DMS53 treated with DMSO at 0.1 percent for 48 hours (cell line): Measurements from ENCODE around the gene KCNQ2.

Experiments
- DNase-seq: peaks from one replicate; lab custom pipeline; 2025; ENCODE audit not compliant: unreplicated experiment; lab: John Stamatoyannopoulos, UW

KCNQ2 gene

DNA sequence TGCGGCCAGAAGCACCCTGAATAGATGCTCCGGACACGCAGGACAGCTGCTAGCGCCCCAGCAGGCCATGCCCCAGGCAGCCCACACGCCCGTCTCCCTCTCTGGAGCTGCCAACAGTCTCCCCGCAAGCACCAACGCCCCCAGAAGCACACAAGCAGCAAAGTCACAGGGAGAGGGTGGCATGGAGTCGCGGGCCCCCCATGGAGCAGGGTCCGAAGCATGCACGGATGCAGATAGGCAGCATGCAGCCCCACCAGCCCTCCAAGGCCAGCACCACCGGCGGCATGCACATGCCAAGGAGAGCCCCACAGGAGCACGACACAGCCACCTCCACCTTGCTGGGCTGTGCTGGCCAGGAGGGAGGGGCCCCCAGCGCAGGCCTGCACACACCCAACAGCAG, 53.8 kb downstream of the KCNQ2 start:
- DNase-seq: no peak

DNA sequence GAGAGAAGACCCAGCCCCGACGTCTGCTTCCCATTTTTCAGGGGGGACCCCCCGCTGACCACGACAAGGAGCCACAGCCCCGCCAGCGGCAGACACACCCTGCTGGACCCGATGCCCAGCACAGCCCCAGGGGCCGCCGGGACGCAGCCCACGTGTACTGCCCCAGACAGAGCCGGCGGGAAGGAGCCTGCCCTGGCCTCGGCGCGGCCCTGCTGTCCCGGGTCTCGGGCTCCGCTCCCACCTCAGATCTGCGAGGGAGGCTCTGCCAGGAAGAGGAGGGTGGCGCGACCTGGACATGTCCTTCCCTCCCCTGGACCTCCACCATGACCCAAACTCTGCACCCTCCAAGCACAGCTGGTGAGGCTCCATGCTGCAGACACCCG, 54.7 kb downstream of the KCNQ2 start:
- no peak for DNase-seq

DNA sequence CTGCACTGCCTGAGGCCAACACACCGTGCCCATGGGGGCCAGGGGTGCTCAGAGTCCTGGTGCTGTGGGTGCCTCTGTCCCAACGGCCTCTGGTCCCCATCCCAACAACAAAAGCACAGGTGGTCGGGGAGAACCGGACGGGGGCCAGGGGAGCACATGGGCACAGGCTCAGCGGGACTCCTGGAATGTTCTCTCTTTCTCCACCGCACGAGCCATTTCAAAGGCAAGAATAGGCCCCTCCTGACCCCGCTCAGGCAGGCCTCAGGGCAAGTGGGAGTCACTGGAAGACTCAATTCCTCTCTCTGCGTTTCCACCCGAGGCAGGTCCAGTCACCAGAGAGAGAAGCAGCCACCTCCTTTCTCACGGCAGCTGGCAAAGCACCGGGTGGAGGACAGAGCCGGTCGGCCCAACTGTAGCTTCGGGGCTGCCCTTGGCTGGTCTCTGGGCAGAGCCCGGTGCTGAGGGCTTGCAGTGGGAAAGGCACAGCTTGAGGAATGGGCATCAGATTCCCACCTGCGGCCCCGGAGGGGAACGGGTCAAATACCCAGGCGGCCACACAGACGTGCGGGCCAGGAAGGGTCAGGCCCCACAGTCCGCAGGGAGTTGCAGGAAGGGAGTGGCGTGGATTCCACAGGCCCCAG, 55.2 kb downstream of the KCNQ2 start:
- DNase-seq: no peak

DNA sequence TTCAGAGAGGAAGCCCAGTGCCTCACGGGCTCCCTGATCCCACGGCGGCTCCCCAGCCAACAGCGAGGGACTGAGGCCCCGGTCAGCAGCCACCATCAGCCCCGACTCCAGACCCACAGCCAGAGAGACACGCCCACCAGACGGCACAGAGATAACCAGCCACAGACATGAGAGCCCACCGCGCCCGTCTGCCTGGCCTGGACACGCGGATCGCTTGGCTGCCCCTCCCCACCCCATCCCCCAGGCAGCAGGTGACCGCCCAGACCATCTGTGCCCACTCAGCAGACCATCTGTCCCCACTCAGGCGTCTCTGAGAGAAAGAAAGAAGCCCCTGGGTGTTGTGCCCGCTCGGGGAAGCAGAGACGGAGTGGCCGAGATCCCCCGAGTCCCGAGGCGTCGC, 55.8 kb downstream of the KCNQ2 start:
- DNase-seq: no peak

DNA sequence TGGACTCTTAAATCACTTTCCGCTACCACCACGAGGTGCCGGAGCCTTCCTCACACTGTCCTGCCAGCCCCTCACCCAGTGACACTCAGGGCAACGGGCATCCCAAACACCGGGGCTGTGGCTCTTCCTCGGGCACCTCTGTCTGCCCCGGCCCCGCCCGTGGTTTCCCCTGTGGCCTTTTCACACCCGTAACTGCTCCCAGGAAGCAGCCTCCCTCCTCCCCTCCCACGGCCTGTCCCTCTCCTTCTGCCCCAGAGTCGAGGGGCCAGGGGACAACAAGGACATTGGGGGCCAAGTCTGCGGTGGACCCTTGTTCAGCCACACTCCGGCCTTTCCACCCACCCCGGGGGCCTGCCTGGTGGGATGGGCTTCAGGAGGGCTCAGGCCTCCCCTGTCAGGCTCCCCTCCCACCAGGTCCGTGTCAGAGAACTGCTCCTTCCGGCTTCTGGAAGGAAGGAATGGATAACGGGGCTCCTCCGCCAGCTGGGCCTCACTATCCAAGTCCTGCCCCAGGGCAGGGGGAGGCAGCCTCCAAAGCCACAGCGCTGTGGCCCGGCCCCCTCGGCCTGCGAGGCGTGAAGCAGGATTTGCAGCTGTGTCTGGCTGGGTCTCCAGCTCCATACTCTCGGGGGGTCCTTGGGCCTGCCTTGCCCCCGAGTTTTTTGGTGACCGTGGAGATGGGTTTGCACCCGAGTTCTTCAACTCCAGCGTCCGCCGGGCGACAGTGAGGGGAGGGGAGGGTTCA, 56.6 kb downstream of the KCNQ2 start:
- DNase-seq: no peak

DNA sequence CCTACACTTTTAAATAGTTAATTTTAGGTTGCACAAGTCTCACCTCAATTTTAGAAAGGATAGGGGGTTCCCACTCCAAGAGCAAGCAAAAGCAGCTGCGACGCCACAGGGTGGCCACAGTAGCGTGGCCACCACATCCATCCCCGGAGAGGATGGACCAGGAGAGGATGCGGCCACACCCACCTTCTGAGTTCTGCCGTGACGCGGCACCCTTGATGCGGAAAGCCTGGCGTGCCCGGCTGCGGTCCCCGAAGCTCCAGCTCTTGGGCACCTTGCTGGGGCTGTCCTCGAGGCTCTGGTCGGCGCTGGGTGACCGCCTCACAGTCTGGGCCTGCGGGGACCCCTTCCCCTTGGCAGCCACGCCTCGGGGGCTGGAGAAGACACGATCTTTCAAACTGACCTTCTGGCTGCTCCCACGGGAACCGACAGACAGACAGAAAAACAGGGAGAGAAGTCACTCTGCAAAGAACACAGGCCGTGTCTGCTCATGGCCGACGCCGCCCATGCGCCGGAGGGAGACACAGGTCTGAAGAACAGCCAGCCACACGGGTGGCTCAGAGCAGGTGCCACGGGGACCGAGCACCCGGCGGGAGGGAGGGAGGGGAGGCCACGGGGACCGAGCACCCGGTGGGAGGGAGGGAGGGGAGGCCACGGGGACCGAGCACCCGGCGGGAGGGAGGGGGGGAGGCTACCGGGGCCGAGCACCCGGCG, 57.6 kb downstream of the KCNQ2 start:
- DNase-seq: no peak

DNA sequence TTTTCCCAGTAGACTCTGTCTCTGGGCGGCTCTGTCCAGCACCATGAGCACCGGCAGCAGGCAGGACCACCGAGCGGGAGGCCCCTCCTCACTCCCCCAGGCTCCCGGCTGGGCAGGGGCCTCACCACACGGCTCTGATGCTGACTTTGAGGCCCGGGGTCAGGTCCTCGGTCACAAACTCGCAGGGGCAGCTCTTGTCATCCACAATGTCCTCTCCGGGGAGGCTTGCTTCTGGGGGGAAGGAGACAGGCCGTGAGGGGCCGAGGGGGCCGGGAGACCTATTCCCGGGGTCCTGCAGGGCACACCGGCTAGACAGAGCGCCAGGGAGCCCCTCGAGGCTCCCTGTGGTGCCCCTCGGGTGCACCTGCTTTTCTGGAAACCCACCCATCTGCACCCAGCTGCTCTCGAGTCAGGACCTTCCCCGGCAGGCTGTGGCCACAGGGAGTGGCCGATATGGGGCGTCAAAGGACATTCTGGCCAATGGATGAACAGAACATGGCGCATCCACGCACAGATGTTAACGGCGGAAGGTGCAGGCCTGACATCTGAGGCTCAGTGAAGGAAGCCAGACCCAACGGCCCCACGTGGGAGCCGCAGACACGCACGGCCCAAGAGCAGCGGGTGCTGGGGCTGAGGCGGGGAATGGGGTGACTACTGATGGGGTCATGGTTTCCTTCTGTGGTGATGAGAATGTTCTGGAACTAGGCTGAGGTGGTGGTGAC, 58.3 kb downstream of the KCNQ2 start:
- no peak for DNase-seq

DNA sequence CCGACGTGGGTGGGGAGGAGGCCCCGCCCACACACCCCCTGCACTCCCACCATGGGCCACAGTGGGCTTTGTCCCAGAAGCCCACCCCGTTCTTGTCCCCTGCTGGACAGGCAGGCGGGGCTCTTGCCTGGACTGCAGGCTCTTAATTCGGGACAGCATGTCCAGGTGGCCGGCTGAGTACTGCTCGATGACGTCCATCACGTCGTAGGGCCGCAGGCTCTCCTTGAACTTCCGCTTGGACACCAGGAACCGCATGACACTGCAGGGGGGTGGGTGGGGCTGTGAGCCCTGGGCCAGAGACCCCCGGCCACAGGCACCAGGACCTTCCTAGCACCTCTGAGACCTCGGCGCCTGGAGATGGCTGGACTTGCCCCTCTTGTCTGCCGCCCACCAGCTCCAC, 59.1 kb downstream of the KCNQ2 start:
- DNase-seq: no peak

DNA sequence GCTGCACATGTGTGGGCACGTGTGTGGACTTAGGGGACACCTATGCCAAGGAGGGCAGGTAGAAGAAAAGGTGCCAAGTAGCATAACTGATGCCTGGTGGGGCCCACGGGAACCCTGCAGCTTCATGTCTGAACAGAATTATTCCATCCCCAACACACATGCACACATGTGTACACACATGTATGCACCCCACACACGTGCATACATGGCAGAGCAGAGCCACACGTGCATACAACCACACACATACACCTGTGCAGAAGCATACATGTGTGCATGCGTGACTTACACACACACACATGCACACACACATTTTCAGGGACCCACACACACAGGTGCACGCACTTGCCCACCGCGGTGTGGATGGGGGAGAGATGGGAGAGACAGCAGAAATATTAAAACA, 59.6 kb downstream of the KCNQ2 start:
- no peak for DNase-seq

DNA sequence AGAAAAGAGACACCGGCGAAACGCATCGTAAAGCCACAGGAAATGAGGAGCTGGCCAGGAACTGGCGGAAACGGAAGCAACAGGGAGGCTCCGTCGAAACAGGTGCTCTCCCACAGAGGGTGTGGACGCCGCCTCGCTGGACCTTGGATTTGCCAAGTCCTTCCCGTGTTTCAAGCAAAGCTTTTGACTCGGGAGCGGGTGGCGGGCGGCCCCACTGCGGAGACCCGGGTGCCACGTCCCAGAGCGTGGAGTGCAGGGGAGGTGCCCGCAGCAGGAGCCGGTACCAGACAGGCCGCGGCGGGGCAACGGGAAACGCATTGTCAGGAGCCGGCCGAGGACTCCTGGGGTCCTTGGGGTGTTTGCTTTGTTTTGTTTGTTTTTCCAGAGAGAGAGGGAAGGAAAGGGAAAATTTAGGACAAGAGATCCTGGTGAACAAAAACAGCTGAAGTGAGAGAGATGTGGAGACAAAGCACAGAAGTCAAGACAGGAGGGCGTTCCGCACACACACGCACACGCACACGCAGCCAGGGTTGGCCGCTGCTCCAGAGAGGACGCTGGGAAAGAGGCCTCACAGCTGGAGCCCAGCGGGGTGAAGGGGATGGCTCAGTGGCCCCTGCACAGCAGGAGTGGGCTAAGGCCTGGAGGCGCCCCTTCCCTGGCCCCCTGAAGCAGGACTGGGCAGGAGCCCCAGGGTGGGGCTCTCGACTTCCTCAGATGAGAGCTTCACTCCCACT, 60.4 kb downstream of the KCNQ2 start:
- DNase-seq: no peak

DNA sequence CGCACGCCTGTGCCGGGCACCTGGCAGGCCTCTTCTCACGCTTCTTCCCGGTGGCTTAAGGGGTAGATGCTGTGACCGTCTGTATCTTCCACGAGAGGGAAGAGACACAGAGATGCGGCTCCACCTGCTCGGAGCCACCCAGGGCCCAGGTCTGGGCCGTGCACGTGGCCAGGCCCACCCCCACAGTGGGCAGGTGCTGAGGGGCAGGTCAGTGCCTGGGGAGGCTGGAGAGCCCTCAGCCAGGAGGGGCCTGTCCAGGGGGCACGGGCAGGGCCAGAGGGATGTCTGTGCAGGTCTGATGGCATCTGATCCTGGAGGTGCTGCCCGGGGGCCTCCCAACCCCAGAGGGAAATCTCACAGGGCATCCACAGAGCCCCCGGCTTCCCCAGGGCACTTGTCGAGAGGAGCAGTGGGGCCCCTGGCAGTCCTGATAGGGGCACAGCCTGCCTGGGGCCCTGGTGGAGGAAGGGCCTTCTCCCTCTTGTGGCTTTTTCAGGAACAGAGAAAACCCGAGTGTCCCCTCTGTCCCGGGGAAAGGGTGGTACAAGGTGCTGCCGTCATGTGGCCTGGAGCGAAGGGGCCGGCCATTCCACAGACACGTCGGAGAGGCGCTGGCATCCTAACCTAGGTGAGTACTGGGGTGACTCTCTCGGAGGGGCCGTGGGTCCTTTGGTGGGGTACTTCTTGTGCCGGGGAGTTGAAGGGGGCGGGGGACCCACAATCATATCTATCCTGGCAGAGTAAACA, 61.1 kb downstream of the KCNQ2 start:
- DNase-seq: no peak

DNA sequence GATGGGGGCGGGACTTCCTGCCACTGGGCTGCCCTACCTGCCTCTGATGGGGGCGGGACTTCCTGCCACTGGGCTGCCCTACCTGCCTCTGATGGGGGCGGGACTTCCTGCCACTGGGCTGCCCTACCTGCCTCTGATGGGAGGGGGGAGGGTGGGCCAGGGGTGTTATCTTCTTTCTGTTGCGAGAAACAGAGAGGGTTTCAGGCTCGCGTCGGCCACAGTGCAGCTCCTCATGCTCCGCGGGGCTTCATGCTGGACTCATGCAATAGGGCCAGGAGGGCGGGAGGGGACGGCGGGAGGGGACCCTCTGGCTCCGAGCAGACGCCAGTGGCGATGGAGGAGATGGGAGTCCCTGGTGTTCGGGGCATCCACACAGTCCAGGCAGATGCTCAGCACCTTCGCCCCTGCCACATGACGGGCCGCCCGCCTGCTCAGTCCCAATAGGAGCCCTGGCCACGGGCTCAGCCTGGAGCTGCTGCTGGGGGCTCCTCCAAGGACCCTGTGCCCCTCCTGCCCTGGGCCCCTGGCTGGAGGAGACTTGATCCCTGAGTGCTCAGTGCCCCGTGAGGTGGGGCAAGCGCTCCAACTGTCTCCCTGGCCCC, 62.5 kb downstream of the KCNQ2 start:
- DNase-seq: no peak

DNA sequence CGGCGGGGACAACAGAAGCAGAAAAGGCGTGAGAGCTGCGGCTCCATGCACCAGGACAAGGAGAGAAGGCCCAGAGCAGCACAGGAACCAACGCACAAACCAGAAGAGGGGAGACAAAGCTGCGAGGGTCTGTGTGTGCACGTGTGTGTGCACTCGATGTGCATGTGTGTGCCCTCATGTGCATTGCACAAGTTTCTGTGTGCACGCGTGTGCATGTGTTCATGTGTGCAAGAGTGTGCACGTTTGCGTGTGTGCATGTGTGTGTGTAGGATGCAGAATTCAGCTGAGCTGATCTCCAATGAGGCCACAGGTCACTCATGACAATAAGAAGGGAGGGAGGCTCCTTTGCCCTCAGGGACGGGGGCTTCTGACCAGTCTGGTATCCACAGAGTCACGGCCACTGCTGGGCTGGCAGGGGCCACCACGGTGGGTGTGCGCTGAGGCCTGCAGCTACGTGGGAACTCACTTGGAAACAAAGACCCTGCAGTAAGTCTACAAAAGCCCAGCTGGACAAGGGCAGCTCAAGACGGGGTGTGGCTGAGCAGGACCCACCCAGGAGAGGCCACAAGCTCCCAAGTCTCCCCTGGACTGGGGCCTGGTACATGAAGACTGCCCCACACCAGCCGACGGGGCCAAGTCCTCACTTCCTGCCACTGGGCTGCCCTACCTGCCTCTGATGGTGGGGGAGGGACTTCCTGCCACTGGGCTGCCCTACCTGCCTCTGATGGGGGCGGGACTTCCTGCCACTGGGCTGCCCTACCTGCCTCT, 63.2 kb downstream of the KCNQ2 start:
- DNase-seq: no peak

DNA sequence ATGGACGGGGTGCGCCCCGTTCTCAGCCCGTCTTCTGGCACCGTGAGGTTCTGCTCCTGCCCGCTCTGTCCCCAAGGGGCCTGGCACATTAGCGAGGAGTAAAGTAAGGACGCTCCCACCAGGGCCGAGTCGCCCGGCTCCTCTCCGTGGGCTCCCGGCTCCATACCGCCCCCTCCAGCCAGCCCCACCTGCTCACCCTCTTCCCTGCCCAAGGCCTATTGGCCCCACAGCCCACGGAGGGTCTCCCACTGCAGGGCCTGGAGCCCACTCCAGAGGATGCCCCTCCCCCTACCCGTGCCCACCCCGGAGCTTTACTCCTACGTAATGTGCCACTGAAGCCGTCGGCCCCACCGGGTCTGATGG, 63.8 kb downstream of the KCNQ2 start:
- DNase-seq: no peak

DNA sequence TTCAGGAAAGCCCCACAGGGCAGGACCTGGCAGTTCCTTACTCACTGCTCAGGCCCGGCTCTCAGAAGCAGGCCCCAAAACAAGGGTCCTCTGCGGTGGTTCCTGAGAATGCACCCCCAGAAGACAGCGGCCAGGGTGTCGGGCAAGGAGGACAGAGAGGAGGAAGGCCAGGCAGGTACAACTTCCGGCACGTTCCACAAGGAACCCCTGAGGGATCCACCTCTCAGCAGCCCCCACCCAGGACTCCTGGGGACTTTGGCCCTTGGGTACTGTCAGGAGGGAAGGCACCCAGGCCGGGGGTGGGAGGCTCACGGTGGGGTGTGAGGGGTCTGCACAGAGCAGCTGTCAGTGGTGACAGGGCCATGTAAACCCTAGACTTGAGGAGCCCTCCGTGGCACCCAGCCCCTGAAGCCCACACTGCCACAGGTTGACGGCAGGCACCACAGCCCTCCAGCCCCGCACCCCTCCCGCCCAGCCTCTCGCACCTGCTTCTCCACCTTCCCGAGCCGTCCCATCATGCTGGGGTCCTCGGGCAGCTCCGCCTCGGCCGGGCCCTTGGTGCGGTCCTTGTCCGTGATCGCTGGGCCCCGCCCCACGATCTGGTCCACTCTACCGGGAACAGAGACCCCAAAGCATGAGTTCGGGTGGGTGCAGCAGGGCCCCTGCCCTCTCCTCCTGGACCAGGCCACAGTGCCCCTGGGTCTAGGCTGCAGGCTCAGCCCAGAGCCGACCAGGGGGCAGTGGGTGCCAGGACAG, 64.3 kb downstream of the KCNQ2 start:
- DNase-seq: no peak

DNA sequence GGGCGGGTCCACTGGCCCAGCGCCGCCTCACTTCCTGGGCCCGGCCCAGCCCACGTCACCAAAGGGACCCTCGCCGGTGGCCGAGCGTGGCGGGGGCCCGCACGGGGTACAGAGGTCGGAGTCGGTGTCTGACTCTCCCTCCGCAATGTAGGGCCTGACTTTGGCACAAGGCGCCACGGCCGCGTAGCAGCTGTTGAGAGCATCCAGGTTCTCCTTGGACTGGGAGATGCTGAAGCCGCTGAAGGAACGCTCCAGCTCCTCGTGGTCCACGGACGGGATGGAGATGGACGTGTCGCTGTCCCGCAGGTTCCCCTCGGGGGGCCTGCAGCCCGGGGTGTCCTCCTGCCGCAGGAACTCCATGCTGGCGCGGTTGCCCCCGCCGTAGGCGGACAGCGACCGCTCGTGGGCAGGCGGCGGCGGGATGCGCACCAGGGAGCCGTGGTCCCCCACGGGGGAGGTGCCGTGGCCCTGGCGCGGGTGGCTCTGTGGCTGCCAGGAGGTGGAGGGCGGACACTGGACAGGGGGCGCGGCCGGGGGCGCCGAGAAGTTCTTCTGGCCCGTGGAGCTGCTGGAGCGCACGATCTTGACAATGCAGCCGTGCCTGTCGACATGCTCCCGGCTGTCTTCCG, 65.7 kb downstream of the KCNQ2 start:
- no peak for DNase-seq

DNA sequence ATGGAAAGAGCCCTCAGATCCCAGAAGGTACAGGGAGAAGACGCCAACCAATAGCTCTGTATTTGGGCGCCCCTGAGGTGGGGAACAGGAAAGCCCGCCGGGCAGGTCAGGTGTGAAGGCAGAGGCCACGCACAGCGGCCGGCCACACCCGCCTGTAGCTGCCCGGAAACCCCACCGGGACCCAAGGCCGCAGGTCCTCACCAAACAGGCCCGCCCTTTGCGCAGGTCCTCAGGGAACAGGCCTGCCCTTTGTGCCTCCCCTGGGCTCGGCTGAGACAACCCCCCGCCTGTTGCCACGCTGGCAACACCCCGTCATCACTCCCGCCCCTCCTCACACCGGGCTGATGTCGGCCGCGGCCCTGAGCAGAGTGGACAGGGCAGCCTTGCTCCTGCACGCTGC, 66.4 kb downstream of the KCNQ2 start:
- DNase-seq: no peak

DNA sequence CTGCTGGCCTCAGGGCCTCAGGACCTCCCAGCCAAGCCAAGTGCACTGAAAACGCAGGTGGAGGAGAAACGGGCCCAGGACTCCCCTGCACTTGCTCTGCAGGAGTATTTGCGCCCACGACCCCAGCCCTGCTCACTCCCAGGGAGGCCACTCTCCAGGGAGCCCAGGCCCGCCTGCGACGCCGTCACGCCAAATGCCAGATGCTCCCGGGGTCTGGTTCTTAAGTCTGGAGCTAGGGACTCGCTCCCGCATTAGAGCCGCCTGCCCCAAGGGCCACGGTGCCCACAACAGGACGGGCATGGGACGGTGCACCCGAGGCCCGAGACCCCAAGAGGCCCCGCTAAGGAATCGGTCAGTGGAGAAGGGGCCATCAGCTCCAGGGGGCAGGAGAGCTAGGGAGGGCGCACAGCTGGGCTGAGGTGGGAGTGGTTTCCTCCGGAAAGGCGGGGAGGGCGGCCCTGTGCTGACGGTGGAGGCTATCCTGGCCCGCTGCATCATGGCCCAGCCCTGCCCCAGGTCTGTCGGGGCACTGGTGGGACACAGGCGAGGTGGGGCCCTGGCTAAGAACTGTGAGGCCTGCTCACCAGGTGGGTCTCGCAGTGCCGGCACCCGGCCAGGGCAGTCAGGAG, 67.2 kb downstream of the KCNQ2 start:
- DNase-seq: no peak
